ENCODE data around the gene SH3PXD2A. TPM values are rescaled to one million over a fixed set of nuclear protein-coding genes. Genes with fewer than 3 reads are reported as not detected.

SH3PXD2A gene, protein sequence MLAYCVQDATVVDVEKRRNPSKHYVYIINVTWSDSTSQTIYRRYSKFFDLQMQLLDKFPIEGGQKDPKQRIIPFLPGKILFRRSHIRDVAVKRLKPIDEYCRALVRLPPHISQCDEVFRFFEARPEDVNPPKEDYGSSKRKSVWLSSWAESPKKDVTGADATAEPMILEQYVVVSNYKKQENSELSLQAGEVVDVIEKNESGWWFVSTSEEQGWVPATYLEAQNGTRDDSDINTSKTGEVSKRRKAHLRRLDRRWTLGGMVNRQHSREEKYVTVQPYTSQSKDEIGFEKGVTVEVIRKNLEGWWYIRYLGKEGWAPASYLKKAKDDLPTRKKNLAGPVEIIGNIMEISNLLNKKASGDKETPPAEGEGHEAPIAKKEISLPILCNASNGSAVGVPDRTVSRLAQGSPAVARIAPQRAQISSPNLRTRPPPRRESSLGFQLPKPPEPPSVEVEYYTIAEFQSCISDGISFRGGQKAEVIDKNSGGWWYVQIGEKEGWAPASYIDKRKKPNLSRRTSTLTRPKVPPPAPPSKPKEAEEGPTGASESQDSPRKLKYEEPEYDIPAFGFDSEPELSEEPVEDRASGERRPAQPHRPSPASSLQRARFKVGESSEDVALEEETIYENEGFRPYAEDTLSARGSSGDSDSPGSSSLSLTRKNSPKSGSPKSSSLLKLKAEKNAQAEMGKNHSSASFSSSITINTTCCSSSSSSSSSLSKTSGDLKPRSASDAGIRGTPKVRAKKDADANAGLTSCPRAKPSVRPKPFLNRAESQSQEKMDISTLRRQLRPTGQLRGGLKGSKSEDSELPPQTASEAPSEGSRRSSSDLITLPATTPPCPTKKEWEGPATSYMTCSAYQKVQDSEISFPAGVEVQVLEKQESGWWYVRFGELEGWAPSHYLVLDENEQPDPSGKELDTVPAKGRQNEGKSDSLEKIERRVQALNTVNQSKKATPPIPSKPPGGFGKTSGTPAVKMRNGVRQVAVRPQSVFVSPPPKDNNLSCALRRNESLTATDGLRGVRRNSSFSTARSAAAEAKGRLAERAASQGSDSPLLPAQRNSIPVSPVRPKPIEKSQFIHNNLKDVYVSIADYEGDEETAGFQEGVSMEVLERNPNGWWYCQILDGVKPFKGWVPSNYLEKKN
- 7.7 TPM for polyA plus RNA-seq (2013, experiment 1 of 2)
- polyA plus RNA-seq (2013, experiment 2 of 2), result 7.8 TPM

DNA sequence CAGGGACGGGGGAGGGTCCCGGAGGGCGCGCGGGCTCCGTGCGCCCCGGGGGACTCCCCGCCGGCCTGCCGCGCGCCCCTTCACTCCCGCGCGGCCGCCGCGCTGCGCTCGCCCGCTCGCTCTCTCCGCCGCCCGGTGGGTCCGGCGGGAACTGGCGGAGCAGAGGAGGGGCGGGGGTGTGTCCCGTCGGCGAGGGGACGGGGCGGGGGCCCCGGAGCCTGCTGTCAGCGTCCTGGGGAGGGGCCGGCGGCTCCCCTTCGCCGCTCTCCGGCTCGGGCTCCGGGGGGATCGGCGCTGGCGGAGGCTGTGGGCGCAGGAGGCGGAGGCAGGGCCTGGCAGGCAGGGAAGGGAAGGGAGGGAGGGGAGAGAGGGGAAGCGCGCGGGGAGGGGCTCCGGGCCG is at the start of gene SH3PXD2A:
Gene SH3PXD2A (minus strand): TSS at position 153 of the 400 bp plus-strand sequence. CDS start 310 bp downstream, outside the sequence.
- peak within 1 kb of the TSS; percentile 78 for H3K9ac ChIP-seq (ENCODE audit: low read length)
- peak within 1 kb of the TSS; percentile 79 for H3K4ac ChIP-seq (ENCODE audit: low read depth, low read length)
- H2BK15ac ChIP-seq (replicated peaks; ENCODE audit: low read depth), result peak within 1 kb of the TSS; percentile 37
- peak within 1 kb of the TSS; percentile 49 for H2BK120ac ChIP-seq (ENCODE audit: low read depth, low read length)
- H3K4me2 ChIP-seq (ENCODE audit: low read length), result peak within 1 kb of the TSS; percentile 49
- H3K56ac ChIP-seq (ENCODE audit: low read length), result peak within 1 kb of the TSS; percentile 94
- H3K79me1 ChIP-seq (ENCODE audit: low read length), result peaks cover 24% of the 10 kb centered on the region
- WGBS (ENCODE audit: extremely low coverage, insufficient coverage, low lambda C conversion rate), result no CpG with 5 or more reads among the region's 54 CpGs
- peak; percentile 73 for DNase-seq
- peak within 1 kb of the TSS; percentile 42 for H2BK5ac ChIP-seq (ENCODE audit: low read length)
- H2AK5ac ChIP-seq (ENCODE audit: low read length), result no peak within 1 kb of the TSS
- peaks cover 26% of the 10 kb centered on the region for H3K79me2 ChIP-seq (ENCODE audit: control insufficient read depth, insufficient read depth, low read length)
- H4K8ac ChIP-seq (ENCODE audit: low read depth, low read length), result no peak within 1 kb of the TSS
- H3K18ac ChIP-seq (ENCODE audit: low read length), result peak within 1 kb of the TSS; percentile 93
- peaks cover 13% of the 10 kb centered on the region for H3K4me1 ChIP-seq (ENCODE audit: control insufficient read depth, low read depth, low read length)
- peak within 1 kb of the TSS; percentile 38 for H3K23ac ChIP-seq (ENCODE audit: low read length)
- H3K27ac ChIP-seq (ENCODE audit: low read depth, low read length), result peak within 1 kb of the TSS; percentile 76
- H3K27me3 ChIP-seq (ENCODE audit: insufficient read depth, low read length, poor library complexity), result no peaks in the 10 kb centered on the region
- H3K36me3 ChIP-seq (ENCODE audit: control insufficient read depth, insufficient read depth, low read length), result no peaks in the 10 kb centered on the region
- peak within 1 kb of the TSS; percentile 75 for H3K4me3 ChIP-seq (ENCODE audit: low read length)
- no peak within 1 kb of the TSS for H4K5ac ChIP-seq (ENCODE audit: low read length)

DNA sequence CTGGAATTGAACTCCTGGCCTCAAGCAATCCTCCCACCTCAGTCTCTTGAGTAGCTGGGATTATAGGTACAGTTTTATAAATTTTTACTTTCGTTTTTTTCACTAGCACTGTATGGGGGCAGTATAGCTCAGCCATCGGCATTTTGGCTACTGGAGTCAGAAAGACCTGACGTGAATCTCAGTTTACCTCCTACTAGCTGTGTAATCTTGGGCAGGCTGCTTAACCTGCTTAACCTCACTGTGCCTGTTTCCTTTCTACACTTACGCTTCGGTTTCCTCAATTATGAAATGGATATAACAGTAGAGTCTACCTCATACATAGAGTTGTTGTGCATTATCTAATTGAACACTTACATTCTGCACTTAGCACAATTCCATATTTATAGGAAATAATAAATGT is 45.9 kb upstream of the SH3PXD2A start:
- no CpG with 5 or more reads among the region's 5 CpGs for WGBS (ENCODE audit: extremely low coverage, insufficient coverage, low lambda C conversion rate)
- H3K4me3 ChIP-seq (ENCODE audit: low read length), result no peak overlapping the region
- no peak overlapping the region for H3K23ac ChIP-seq (ENCODE audit: low read length)
- H3K4ac ChIP-seq (ENCODE audit: low read depth, low read length), result no peak overlapping the region
- H2AK5ac ChIP-seq (ENCODE audit: low read length), result no peak overlapping the region
- no peaks in the 10 kb centered on the region for H3K79me1 ChIP-seq (ENCODE audit: low read length)
- no peaks in the 10 kb centered on the region for H3K4me1 ChIP-seq (ENCODE audit: control insufficient read depth, low read depth, low read length)
- H3K9ac ChIP-seq (ENCODE audit: low read length), result no peak overlapping the region
- H2BK15ac ChIP-seq (replicated peaks; ENCODE audit: low read depth), result no peak overlapping the region
- no peak overlapping the region for H4K5ac ChIP-seq (ENCODE audit: low read length)
- no peaks in the 10 kb centered on the region for H3K27me3 ChIP-seq (ENCODE audit: insufficient read depth, low read length, poor library complexity)
- H3K4me2 ChIP-seq (ENCODE audit: low read length), result no peak overlapping the region
- H2BK120ac ChIP-seq (ENCODE audit: low read depth, low read length), result no peak overlapping the region
- no peaks in the 10 kb centered on the region for H3K79me2 ChIP-seq (ENCODE audit: control insufficient read depth, insufficient read depth, low read length)
- H3K56ac ChIP-seq (ENCODE audit: low read length), result no peak overlapping the region
- H3K27ac ChIP-seq (ENCODE audit: low read depth, low read length), result no peak overlapping the region
- no peak for DNase-seq
- no peak overlapping the region for H4K8ac ChIP-seq (ENCODE audit: low read depth, low read length)
- H3K36me3 ChIP-seq (ENCODE audit: control insufficient read depth, insufficient read depth, low read length), result no peaks in the 10 kb centered on the region
- H3K18ac ChIP-seq (ENCODE audit: low read length), result no peak overlapping the region
- H2BK5ac ChIP-seq (ENCODE audit: low read length), result no peak overlapping the region

DNA sequence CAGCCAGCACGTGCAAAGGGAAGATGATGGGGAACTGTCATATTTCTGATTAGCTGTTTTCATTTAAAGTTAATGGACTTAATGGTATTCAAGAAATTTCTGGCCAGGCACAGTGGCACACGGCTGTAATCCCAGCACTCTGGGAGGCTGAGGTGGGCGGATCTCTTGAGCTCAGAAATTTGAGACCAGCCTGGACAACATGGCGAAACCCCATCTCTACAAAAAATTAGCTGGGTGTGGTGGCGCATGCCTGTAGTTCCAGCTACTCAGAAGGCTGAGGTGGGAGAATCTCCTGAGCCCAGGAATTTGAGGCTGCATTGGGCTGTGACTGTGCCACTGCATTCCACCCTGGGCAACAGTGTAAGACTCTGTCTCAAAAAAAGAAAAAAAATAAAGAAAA is 43.9 kb upstream of the SH3PXD2A start:
- H4K5ac ChIP-seq (ENCODE audit: low read length), result no peak overlapping the region
- no CpG with 5 or more reads among the region's 5 CpGs for WGBS (ENCODE audit: extremely low coverage, insufficient coverage, low lambda C conversion rate)
- H3K18ac ChIP-seq (ENCODE audit: low read length), result no peak overlapping the region
- no peaks in the 10 kb centered on the region for H3K36me3 ChIP-seq (ENCODE audit: control insufficient read depth, insufficient read depth, low read length)
- no peak overlapping the region for H3K56ac ChIP-seq (ENCODE audit: low read length)
- H3K79me1 ChIP-seq (ENCODE audit: low read length), result no peaks in the 10 kb centered on the region
- H3K4ac ChIP-seq (ENCODE audit: low read depth, low read length), result no peak overlapping the region
- H3K79me2 ChIP-seq (ENCODE audit: control insufficient read depth, insufficient read depth, low read length), result no peaks in the 10 kb centered on the region
- H3K9ac ChIP-seq (ENCODE audit: low read length), result no peak overlapping the region
- no peak overlapping the region for H2AK5ac ChIP-seq (ENCODE audit: low read length)
- no peak overlapping the region for H2BK5ac ChIP-seq (ENCODE audit: low read length)
- no peak for DNase-seq
- H2BK120ac ChIP-seq (ENCODE audit: low read depth, low read length), result no peak overlapping the region
- H3K27me3 ChIP-seq (ENCODE audit: insufficient read depth, low read length, poor library complexity), result no peaks in the 10 kb centered on the region
- no peak overlapping the region for H4K8ac ChIP-seq (ENCODE audit: low read depth, low read length)
- no peak overlapping the region for H3K4me2 ChIP-seq (ENCODE audit: low read length)
- no peak overlapping the region for H3K27ac ChIP-seq (ENCODE audit: low read depth, low read length)
- H3K4me1 ChIP-seq (ENCODE audit: control insufficient read depth, low read depth, low read length), result no peaks in the 10 kb centered on the region
- H3K23ac ChIP-seq (ENCODE audit: low read length), result no peak overlapping the region
- H3K4me3 ChIP-seq (ENCODE audit: low read length), result no peak overlapping the region
- H2BK15ac ChIP-seq (replicated peaks; ENCODE audit: low read depth), result no peak overlapping the region

DNA sequence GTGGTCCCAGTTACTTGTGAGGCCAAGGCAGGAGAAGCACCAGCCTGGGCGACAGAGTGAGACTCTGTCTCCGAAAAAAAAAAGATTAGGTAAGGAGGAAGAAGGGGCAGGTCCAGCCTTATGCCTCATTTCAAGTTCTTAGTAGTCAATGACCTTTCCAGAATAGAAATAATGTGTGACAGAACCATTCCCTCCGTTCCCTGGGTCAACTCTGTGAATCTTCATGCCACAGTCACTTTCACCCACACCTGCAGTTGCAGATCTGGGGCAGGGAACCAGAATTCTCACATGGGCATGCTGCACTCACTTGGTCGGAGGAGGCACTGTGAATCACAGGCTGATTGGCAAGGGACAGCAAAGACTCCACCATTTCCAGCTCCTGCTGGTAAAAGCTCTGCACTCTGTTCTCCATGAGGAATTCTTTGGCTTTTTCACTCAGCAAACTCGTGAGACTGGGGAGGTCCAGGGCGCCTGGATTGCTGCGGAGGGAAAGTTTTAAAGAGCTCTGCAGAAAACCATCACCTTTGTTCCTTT is 41.9 kb upstream of the SH3PXD2A start:
- Histone ChIP-seq H4K8ac (ENCODE audit: low read depth, low read length) (no peak overlapping the region), H3K36me3 (ENCODE audit: control insufficient read depth, insufficient read depth, low read length) (no peaks in the 10 kb centered on the region), H3K18ac (ENCODE audit: low read length) (no peak overlapping the region), H3K23ac (ENCODE audit: low read length) (no peak overlapping the region), H3K79me1 (ENCODE audit: low read length) (no peaks in the 10 kb centered on the region), H3K56ac (ENCODE audit: low read length) (peak overlapping the region; percentile 9), H3K4me2 (ENCODE audit: low read length) (no peak overlapping the region), H4K5ac (ENCODE audit: low read length) (no peak overlapping the region), H3K79me2 (ENCODE audit: control insufficient read depth, insufficient read depth, low read length) (no peaks in the 10 kb centered on the region), H3K9ac (ENCODE audit: low read length) (no peak overlapping the region), H3K4me1 (ENCODE audit: control insufficient read depth, low read depth, low read length) (no peaks in the 10 kb centered on the region), H2BK5ac (ENCODE audit: low read length) (no peak overlapping the region), H3K27me3 (ENCODE audit: insufficient read depth, low read length, poor library complexity) (no peaks in the 10 kb centered on the region), H2BK120ac (ENCODE audit: low read depth, low read length) (no peak overlapping the region), H3K4me3 (ENCODE audit: low read length) (no peak overlapping the region), H3K4ac (ENCODE audit: low read depth, low read length) (no peak overlapping the region), H2BK15ac (replicated peaks; ENCODE audit: low read depth) (no peak overlapping the region), H2AK5ac (ENCODE audit: low read length) (no peak overlapping the region), H3K27ac (ENCODE audit: low read depth, low read length) (no peak overlapping the region)
- DNase-seq, result no peak
- WGBS (ENCODE audit: extremely low coverage, insufficient coverage, low lambda C conversion rate), result no CpG with 5 or more reads among the region's 7 CpGs

DNA sequence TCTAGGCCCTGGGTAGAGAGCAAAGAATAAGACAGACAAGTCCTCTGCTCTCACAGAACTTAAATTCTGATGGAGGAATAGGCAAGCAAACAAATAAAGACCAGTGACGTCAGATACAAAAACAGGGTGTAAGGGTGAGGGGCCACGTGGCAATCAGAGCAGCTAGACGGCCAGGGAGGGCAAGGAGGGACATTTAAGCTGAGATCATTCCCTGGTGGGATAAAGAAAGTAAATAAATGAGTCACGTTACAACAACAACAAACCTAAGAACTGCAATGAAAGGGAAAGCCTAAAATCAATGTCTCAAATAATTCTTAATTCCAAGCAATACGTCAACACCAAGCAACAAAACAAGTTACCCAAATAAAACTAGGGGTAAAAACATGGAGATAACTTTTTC is 40.8 kb upstream of the SH3PXD2A start:
- no peak overlapping the region for H3K4me3 ChIP-seq (ENCODE audit: low read length)
- no peaks in the 10 kb centered on the region for H3K79me1 ChIP-seq (ENCODE audit: low read length)
- no peak overlapping the region for H3K27ac ChIP-seq (ENCODE audit: low read depth, low read length)
- H3K36me3 ChIP-seq (ENCODE audit: control insufficient read depth, insufficient read depth, low read length), result no peaks in the 10 kb centered on the region
- H3K18ac ChIP-seq (ENCODE audit: low read length), result no peak overlapping the region
- H2BK120ac ChIP-seq (ENCODE audit: low read depth, low read length), result no peak overlapping the region
- no peak overlapping the region for H4K5ac ChIP-seq (ENCODE audit: low read length)
- H3K4me2 ChIP-seq (ENCODE audit: low read length), result no peak overlapping the region
- DNase-seq, result no peak
- H3K4ac ChIP-seq (ENCODE audit: low read depth, low read length), result no peak overlapping the region
- no peaks in the 10 kb centered on the region for H3K4me1 ChIP-seq (ENCODE audit: control insufficient read depth, low read depth, low read length)
- no peak overlapping the region for H3K23ac ChIP-seq (ENCODE audit: low read length)
- WGBS (ENCODE audit: extremely low coverage, insufficient coverage, low lambda C conversion rate), result no CpG with 5 or more reads among the region's 5 CpGs
- no peaks in the 10 kb centered on the region for H3K79me2 ChIP-seq (ENCODE audit: control insufficient read depth, insufficient read depth, low read length)
- H4K8ac ChIP-seq (ENCODE audit: low read depth, low read length), result no peak overlapping the region
- no peak overlapping the region for H3K56ac ChIP-seq (ENCODE audit: low read length)
- no peaks in the 10 kb centered on the region for H3K27me3 ChIP-seq (ENCODE audit: insufficient read depth, low read length, poor library complexity)
- no peak overlapping the region for H2AK5ac ChIP-seq (ENCODE audit: low read length)
- no peak overlapping the region for H2BK5ac ChIP-seq (ENCODE audit: low read length)
- no peak overlapping the region for H3K9ac ChIP-seq (ENCODE audit: low read length)
- H2BK15ac ChIP-seq (replicated peaks; ENCODE audit: low read depth), result no peak overlapping the region
